PC-3 (cell line): Measurements from ENCODE around the gene SHROOM3. TPM values are rescaled to one million over a fixed set of nuclear protein-coding genes. Genes with fewer than 3 reads are reported as not detected.
A peak's percentile ranks its signal among the peaks of the same experiment; 100 is the strongest.

Experiments
- ATAC-seq: fragments of 200-7000 bp; cut with Tn5 transposase; 2 replicates; pipeline ENCODE4 v1.9.1; 2020; ENCODE audit warnings: mild to moderate bottlenecking, moderate library complexity
- BruUV-seq: library from RNA; stranded (reverse); fragments of 400-500 nt; replicated peaks from 2 replicates; lab custom pipeline; 2021; lab: Mats Ljungman, UMichigan
- CTCF ChIA-PET: fragments of 300-600 bp; sonication (Branson Sonifier 250); formaldehyde crosslinking; loops from one replicate; lab custom pipeline; 2022; ENCODE audit warnings: antibody characterized with exemption; lab: Charles Lee
- POLR2A ChIA-PET: fragments of 300-600 bp; sonication (Branson Sonifier 250); formaldehyde crosslinking; loops from one replicate; lab custom pipeline; 2022; ENCODE audit warnings: antibody characterized with exemption; ENCODE audit not compliant: unreplicated experiment; lab: Charles Lee
- DNase-seq: peaks from one replicate; pipeline ENCODE4 v3.0.0-alpha.2; 2015
- H2AFZ ChIP-seq: fragments of 300-600 bp; sonication (generic); 2 replicates; pipeline ENCODE4 v1.6.0; 2016; ENCODE audit warnings: antibody characterized with exemption, low read length
- H3F3A ChIP-seq: fragments of 300-600 bp; sonication (generic); one replicate; pipeline ENCODE4 v1.6.0; 2017; ENCODE audit warnings: antibody characterized with exemption, low read length, control low read depth, mild to moderate bottlenecking; ENCODE audit not compliant: unreplicated experiment
- H3K27ac ChIP-seq: fragments of 300-600 bp; sonication (generic); 2 replicates; pipeline ENCODE4 v1.5.1; 2016; ENCODE audit warnings: mild to moderate bottlenecking, low read length
- H3K27me3 ChIP-seq: fragments of 300-600 bp; sonication (generic); 2 replicates; pipeline ENCODE4 v1.6.1; 2016; ENCODE audit warnings: low read length, mixed read lengths
- H3K36me3 ChIP-seq: fragments of 300-600 bp; sonication (generic); 2 replicates; pipeline ENCODE4 v1.6.1; 2016; ENCODE audit warnings: low read depth, mixed run types, low read length, mixed read lengths
- H3K4me1 ChIP-seq: fragments of 300-600 bp; sonication (generic); 2 replicates; pipeline ENCODE4 v1.5.1; 2016; ENCODE audit warnings: low read length; ENCODE audit not compliant: insufficient read depth
- H3K4me2 ChIP-seq: fragments of 300-600 bp; sonication (generic); 2 replicates; pipeline ENCODE4 v1.6.0; 2016; ENCODE audit warnings: low read length
- H3K4me3 ChIP-seq: fragments of 300-600 bp; sonication (generic); 2 replicates; pipeline ENCODE4 v1.5.1; 2016; ENCODE audit warnings: mild to moderate bottlenecking, low read length, mixed read lengths
- H3K79me2 ChIP-seq: fragments of 300-600 bp; sonication (generic); 2 replicates; pipeline ENCODE4 v1.6.1; 2017; ENCODE audit warnings: low read length, mixed read lengths
- H3K9ac ChIP-seq: fragments of 300-600 bp; sonication (generic); 2 replicates; pipeline ENCODE4 v1.6.0; 2016; ENCODE audit warnings: mild to moderate bottlenecking, low read length
- H3K9me2 ChIP-seq: fragments of 300-600 bp; sonication (generic); replicated peaks from 2 replicates; pipeline ENCODE4 v1.6.1; 2016; ENCODE audit warnings: mixed run types, low read length, mixed read lengths
- H3K9me3 ChIP-seq: fragments of 300-600 bp; sonication (generic); 2 replicates; pipeline ENCODE4 v1.6.1; 2016; ENCODE audit warnings: low read length, mixed read lengths
- H4K20me1 ChIP-seq: fragments of 300-600 bp; sonication (generic); 2 replicates; pipeline ENCODE4 v1.6.1; 2016; ENCODE audit warnings: low read length, mixed read lengths
- CTCF ChIP-seq: fragments of 300-600 bp; sonication (generic); conservative IDR thresholded peaks from 2 replicates; pipeline ENCODE4 v1.5.1; 2017; ENCODE audit warnings: antibody characterized with exemption, low read depth, mild to moderate bottlenecking, low read length
- EZH2 ChIP-seq: fragments of 300-600 bp; sonication (generic); IDR thresholded peaks from one replicate; pipeline ENCODE4 v1.6.1; 2017; ENCODE audit warnings: antibody characterized with exemption, mild to moderate bottlenecking, low read length; ENCODE audit not compliant: unreplicated experiment
- EZH2phosphoT487 ChIP-seq: fragments of 300-600 bp; sonication (generic); IDR thresholded peaks from 2 replicates; pipeline ENCODE4 v1.6.1; 2018; ENCODE audit warnings: mild to moderate bottlenecking, antibody characterized with exemption, low read length, borderline replicate concordance
- intact Hi-C: fragments of 100-400 bp; cut with micrococcal nuclease; formaldehyde crosslinking; loops from 2 replicates; pipeline ENCODE4 v1.9.0; 2023
- total RNA-seq: library from RNA; depleted of rRNA; stranded (reverse); fragments of >200 nt; gene quantifications from 2 replicates; pipeline ENCODE4 v1.2.3, GENCODE V29; 2014

Gene SHROOM3
- total RNA-seq, 1 experiment from 2014 or later: 27.8 TPM

GRCh38 chr4:76549765-76550164 is 114.7 kb downstream of the SHROOM3 start:
- BruUV-seq: no TSS peak
- Histone ChIP-seq H3K4me1 (peaks cover 37% of the 10 kb centered on the region), H3K27ac (no peak overlapping the region), H3F3A (peaks cover 3% of the 10 kb centered on the region), H3K79me2 (no peaks in the 10 kb centered on the region), H3K4me3 (no peak overlapping the region), H3K36me3 (no peaks in the 10 kb centered on the region), H3K9me3 (no peaks in the 10 kb centered on the region), H3K9ac (no peak overlapping the region), H3K9me2 (no peaks in the 10 kb centered on the region), H3K4me2 (no peak overlapping the region), H3K27me3 (no peaks in the 10 kb centered on the region), H2AFZ (no peak overlapping the region), H4K20me1 (no peaks in the 10 kb centered on the region)
- no peak for ATAC-seq
- TF ChIP-seq EZH2phosphoT487 (no peak), CTCF (no peak), EZH2 (no peak)
- ChIA-PET POLR2A (no interaction called here), CTCF (no interaction called here)
- intact Hi-C loops: loop anchor here (2.0 kb wide), 4 partner anchors 21 to 155 kb away; no protein-coding TSS in a partner anchor
- no peak for DNase-seq

- DNase-seq: peak; percentile 70
- Histone ChIP-seq H2AFZ (peak overlapping the region; percentile 33; the same call in 1 of the 2 replicates), H3K79me2 (no peaks in the 10 kb centered on the region), H3K27me3 (no peaks in the 10 kb centered on the region), H3K36me3 (no peaks in the 10 kb centered on the region), H3K27ac (peak overlapping the region; percentile 69), H3K4me3 (no peak overlapping the region), H4K20me1 (no peaks in the 10 kb centered on the region), H3K4me2 (peak overlapping the region; percentile 64), H3K4me1 (peaks cover 23% of the 10 kb centered on the region), H3F3A (peaks cover 3% of the 10 kb centered on the region), H3K9me3 (no peaks in the 10 kb centered on the region), H3K9me2 (no peaks in the 10 kb centered on the region), H3K9ac (no peak overlapping the region)
- BruUV-seq: no TSS peak
- TF ChIP-seq CTCF (no peak), EZH2phosphoT487 (no peak), EZH2 (no peak)
- peak; percentile 61 for ATAC-seq
- POLR2A ChIA-PET: interaction anchor here (0.6 to 0.7 kb wide), 3 partner anchors 9 to 150 kb away, joined by 3 to 4 read pairs (median 3); no protein-coding TSS in a partner anchor
- intact Hi-C loops: loop anchor here (2.0 kb wide), 4 partner anchors 20 to 154 kb away; no protein-coding TSS in a partner anchor
- CTCF ChIA-PET: interaction anchor here (0.7 kb wide), 1 partner anchor 153 kb away, joined by 3 read pairs; no protein-coding TSS in a partner anchor
These were observed 116.1 kb downstream of the SHROOM3 start for GRCh38 chr4:76550966-76551780.

GRCh38 chr4:76554630-76555029 is 119.6 kb downstream of the SHROOM3 start:
- Histone ChIP-seq H3K4me2 (no peak overlapping the region), H3F3A (no peaks in the 10 kb centered on the region), H3K9me3 (no peaks in the 10 kb centered on the region), H3K4me3 (no peak overlapping the region), H2AFZ (no peak overlapping the region), H3K9ac (no peak overlapping the region), H3K4me1 (peaks cover 6% of the 10 kb centered on the region), H3K9me2 (no peaks in the 10 kb centered on the region), H3K36me3 (no peaks in the 10 kb centered on the region), H4K20me1 (no peaks in the 10 kb centered on the region), H3K27ac (no peak overlapping the region), H3K27me3 (no peaks in the 10 kb centered on the region), H3K79me2 (no peaks in the 10 kb centered on the region)
- no TSS peak for BruUV-seq
- no peak for ATAC-seq
- TF ChIP-seq CTCF: no peak
- no peak for TF ChIP-seq EZH2phosphoT487
- no peak for TF ChIP-seq EZH2
- intact Hi-C loops: no loop called here
- POLR2A ChIA-PET: no interaction called here
- DNase-seq: no peak
- CTCF ChIA-PET: no interaction called here
